Cardiac atrium fibroblast (primary cell): ENCODE data around the gene SPATA31A5. TPM values are rescaled to one million over a fixed set of nuclear protein-coding genes. Genes with fewer than 3 reads are reported as not detected.

Experiments used
- total RNA-seq: library from RNA; depleted of rRNA; stranded (reverse); fragments of >200 nt; gene quantifications from 2 replicates; pipeline ENCODE4 v1.2.3, GENCODE V29; 2015

SPATA31A5 gene
- total RNA-seq = not detected in 2 replicates

GRCh38 chr9:60914107-60914506 is at the start of gene SPATA31A5:
SPATA31A5 (plus strand) TSS chr9:60914407; CDS start chr9:60914436, 29 bp downstream.

